H1 (cell line): ENCODE data around the gene MGAT5. TPM values are rescaled to one million over a fixed set of nuclear protein-coding genes. Genes with fewer than 3 reads are reported as not detected.

Experiments used
- RFX5 ChIP-seq: IDR thresholded peaks from 2 replicates; pipeline ENCODE4 v1.6.1; 2011; ENCODE audit warnings: low read depth, low read length, improper control_type of control experiment, borderline replicate concordance
- SAP30 ChIP-seq: fragments of 300-600 bp; sonication (generic); IDR thresholded peaks from 2 replicates; pipeline ENCODE4 v1.7.1; 2012; ENCODE audit warnings: low read length, moderate library complexity, mild to moderate bottlenecking, inconsistent platforms; ENCODE audit not compliant: insufficient read depth, insufficient replicate concordance
- polyA plus RNA-seq, 7 experiments: library from polyadenylated mRNA; depleted of rRNA in 3 of 7; stranded (reverse) in 5 of 7; unstranded in 2 of 7; fragments of >200 nt in 5 of 7; fragments of 200-250 nt in 2 of 7; gene quantifications; 1 replicate in 5 of 7; 2 replicates in 1 of 7; 4 replicates in 1 of 7; pipeline versions ENCODE4 v1.2.1 to v1.2.3, GENCODE V29; 2011 to 2013; ENCODE audit warnings: missing spikeins in 2 of 7, mixed read lengths in 2 of 7
- total RNA-seq: library from RNA; stranded (reverse); fragmentation: NEBNext Ultra II Directional; extraction: Animal tissue kit (Norgen Biotek cat#: 25700); gene quantifications from 2 replicates; pipeline ENCODE4 v1.2.1, GENCODE V29; 2021

Gene MGAT5
- total and polyA plus RNA-seq, 2 of the 8 experiments (the other 6 are each of a cell fraction or from before 2014, with no cell fraction given) = 11.2 to 49.2 TPM

- TF ChIP-seq SAP30 (no peak), RFX5 (no peak)
Observed at GRCh38 chr2:134307334-134307733, 53.5 kb downstream of the MGAT5 start (continued).
